Activated effector memory CD4-positive, alpha-beta T cell treated with Interleukin-2 at 50 U/mL for 16 hours (primary cell): ENCODE results near the gene MCEMP1.

ENCODE experiments used
- DNase-seq: peaks from one replicate; pipeline ENCODE4 v3.0.0-alpha.2; 2020

Gene MCEMP1, protein sequence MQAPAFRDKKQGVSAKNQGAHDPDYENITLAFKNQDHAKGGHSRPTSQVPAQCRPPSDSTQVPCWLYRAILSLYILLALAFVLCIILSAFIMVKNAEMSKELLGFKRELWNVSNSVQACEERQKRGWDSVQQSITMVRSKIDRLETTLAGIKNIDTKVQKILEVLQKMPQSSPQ

DNA sequence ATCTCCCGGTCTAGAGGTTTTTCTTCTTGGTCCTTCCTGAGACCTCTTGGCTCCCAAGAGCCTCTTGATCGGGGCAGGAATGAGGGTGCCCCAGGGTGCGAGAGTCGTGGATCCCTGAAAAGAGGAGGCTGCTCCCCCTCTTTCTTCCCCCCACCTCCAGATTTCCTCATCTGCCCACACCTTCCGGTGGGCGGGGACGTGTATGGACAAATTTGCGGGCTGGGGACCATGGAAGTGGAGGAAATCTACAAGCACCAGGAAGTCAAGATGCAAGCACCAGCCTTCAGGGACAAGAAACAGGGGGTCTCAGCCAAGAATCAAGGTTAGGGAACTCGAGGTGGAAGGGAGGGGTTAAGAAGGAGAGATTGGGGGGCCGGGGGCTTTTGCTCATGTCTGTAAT, at the start of gene MCEMP1:
TSS of gene MCEMP1 (plus strand) at position 237 of the 400 bp plus-strand sequence. CDS start at position 268, 31 bp downstream.
- no peak for DNase-seq

GRCh38 chr19:7627166-7627565, 49.7 kb upstream of the MCEMP1 start:
- no peak for DNase-seq

DNA sequence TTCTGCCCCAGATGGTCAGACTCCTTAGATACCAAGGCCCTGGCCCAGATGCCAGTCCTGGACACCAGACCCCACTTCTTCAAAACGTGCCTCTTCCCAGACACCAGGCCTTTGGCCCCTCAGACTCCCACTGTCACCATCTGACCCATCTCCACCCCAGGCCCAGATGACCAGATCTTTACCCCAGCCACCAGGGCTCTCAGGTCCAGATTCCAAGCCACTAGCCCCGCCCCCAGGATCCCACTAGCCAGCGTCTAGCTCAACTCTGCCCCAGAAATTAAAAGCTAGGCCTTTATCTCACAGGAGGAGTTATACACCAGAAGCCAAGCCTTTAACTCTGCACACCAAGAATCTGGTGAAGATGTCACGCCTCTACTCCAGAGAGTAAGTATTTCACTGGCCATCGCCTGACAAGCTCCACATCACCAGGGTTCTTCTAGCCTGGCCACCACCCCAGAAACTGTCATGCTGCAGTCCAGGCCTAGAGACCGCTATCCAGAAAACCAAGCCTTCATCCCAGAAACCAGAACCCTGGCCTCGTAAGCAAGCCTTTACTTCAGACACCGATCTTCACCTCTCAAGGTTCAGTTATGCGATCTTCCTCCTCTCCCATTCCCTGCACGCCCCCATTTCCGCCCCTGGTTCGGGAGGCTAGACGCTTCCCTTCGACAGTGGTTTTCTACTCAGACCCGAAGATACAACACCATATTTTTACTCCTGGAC, 48.1 kb upstream of the MCEMP1 start:
- no peak for DNase-seq

- peak; percentile 92 for DNase-seq
Observed at GRCh38 chr19:7629347-7630054, 47.4 kb upstream of the MCEMP1 start, which contains the start of the genes PET100 and XAB2. PET100 (plus strand) TSS chr19:7629793; CDS start chr19:7629834, 41 bp downstream. XAB2 (minus strand) TSS chr19:7629545; CDS start chr19:7629527, 18 bp downstream.

DNA sequence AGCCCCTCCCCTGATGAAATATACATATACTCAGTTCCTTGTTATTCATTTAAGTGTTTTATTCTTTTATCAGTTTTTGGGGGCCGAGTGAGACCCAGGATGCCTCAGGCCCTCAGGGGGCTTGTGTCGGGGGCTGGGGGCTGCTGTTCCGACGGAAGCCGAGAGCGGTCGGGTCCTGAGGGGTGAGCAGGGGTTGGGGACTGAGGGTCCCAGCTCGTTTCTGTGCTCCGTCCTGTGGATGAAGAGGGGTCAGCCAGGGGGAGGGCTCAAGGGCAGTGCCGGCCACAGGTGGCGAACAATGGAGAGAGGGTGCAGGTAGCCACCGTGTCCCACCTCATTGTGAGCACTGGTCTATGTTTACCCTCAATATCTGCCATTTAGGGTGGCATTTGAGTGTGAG, 45.3 kb upstream of the MCEMP1 start:
- DNase-seq: no peak

DNA sequence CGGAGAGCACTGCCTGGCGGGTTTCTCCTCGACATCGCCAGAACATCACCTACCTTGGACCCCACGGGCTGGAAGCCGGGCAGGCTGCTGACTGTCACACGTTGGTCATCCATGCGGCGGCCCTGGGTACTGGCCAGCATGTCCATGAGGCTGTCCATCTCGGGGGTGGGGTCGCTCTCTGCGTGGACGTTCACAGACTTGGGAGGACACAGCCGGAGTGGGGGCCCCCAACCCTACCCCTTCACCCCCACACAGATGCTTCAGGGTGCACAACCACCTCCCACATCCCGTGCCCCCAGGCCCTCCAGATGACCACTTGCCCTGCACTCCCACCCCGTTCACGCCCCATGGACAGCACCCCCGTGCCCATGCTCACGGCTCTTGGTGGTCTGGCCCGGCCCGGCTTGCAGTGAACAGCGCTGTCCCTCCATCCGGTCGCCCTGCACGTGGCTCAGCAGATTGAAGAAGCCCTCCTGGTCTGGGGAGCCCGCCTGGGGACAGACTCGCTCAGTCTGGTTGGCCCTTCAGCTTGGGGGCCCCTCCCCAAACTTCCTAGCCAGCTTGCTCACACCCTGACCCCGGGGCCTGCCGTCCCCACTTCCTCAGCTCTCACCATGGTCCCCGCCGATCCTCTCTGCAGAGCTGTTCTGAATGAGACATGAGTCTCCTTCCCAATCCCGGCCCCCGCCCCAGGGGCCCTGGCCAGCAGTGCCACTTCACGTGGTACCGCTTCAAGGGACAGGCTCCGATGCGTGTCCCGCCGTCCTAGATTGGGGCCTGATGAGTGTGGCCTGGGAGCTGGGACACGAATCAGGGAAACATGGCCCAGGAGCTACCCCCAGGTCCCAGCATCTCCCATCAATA, 44.3 kb upstream of the MCEMP1 start:
- DNase-seq: no peak

- no peak for DNase-seq
Observed at GRCh38 chr19:7633698-7634097, 43.2 kb upstream of the MCEMP1 start, which contains the start of gene PCP2. PCP2 (minus strand) TSS chr19:7633719; CDS start chr19:7633457, 262 bp downstream.

GRCh38 chr19:7635670-7636069, 41.2 kb upstream of the MCEMP1 start:
- no peak for DNase-seq

DNA sequence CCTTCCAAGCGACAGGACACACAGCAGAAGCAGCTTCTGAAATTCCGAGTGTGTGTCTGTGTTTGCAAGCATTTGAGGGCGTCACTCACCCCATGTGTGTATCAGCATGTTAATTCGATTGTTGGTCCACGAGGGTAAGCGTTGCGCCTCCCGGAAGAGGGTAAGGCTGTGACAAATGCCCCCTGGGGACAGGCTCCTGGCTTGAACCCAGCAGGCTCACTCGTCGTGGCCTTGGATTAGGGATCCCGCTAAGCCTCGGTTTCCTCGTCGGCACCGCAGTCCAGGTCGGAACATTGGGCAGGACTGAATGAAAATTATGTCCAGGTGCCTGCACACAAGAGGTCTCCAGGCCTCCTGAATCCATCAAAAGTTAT, 40.6 kb upstream of the MCEMP1 start:
- no peak for DNase-seq

DNA sequence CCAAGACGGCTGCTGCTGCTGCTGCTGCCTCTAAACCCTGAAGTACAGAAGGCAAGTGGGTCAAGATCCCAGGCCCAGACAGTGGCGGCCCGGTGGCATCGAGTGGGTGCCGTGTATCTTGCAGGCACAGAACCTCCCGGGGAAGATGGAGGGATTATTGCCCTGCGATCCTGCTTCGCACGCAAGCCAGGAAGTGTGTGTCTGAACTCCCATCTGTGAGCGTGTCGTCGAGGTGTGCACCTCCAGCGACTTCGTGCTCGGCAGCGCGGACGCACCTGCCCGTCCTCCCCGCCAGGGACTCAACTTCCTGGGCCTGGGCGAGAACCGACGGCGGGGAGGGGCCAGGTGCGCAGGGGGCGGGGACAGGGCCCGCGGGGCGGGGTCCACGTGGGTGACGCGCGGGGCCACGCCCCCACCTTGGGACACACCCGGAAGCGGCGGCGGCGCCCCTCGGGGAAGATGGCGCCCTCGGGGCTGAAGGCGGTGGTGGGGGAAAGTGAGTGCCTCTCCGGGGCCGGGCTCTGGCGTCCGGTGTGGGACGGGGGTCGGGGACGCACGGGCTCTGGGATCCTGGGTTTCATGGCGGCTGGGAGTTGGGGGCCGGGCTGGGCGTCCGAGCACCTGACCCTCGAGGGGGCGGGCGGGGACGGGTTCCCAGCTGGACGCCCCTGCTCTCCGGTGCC, 40.1 kb upstream of the MCEMP1 start, which contains the start of gene STXBP2:
TSS of gene STXBP2 (plus strand) at position 420 of the 683 bp plus-strand sequence. CDS start at position 460, 40 bp downstream.
- DNase-seq: peak; percentile 93

DNA sequence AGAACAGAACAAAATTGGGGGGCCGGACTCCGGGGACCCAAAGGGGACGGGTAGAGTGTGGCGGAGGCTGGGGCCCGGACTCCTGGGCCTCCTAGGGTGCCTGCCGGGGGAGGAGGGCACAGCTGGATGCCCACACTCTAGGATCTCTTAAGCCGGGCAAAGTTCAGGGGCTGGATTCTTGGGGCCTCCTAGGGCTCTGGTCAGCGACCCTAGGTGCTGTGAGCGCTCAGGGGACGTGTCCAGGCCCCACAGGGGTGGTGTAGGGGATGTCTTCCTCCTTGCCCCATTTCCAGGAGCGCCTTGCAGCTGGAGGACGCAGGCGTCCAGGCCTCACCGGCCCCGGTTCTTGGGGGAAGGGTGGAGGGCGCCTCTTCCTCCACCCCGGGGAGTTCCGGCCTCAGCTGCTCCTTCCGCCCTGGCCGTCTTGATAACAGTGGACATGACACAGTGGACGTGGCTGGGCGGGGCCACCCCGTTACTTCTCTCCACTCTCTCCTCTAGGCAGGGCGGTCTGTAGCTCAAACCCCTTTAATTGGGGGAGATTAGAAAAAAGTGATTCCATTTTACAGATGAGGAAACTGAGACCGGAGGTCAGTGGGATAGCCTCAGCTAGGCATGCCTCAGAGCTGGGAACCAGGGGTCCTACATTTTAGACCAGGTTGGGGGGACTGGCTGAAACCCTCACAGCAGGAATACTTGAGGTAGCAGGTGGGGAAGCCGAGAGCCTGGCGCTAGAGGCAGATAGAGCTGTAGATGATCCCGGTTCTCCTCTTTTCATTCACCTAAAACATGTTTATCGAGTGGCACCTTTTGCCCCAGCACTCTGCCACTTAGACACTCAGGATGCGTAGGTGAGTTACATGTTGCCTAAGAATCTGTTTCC, 39.3 kb upstream of the MCEMP1 start:
- DNase-seq: no peak

DNA sequence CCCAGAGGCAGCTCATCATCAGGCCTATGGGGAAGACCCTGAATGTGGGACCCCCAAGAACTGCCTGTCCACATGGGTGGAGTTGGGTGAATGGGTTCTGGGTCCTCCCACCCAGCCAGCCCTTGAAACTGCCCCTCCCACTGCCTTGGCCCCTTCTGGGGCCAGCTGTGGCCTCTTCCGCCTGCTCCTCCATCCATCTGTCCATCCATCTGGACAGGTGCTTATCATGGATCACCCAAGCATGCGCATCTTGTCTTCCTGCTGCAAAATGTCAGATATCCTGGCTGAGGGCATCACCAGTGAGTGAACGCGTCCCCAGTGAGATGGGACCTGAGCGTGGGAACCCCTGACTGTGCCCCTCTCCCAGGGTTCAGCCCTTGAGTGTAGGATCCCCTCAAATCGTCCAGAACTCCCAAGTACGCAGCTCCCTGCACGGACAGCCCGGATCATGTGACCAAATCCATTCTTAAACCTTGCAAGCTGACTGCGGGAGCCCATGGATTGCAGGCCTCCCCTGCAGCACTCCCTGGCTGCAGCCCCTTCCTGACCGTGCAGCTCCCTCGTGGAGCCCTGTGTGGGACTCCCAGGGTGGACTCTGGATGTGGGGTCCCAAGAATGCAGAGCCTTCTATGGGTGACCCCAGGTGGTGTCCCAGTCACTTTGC, 38.0 kb upstream of the MCEMP1 start:
- no peak for DNase-seq

DNA sequence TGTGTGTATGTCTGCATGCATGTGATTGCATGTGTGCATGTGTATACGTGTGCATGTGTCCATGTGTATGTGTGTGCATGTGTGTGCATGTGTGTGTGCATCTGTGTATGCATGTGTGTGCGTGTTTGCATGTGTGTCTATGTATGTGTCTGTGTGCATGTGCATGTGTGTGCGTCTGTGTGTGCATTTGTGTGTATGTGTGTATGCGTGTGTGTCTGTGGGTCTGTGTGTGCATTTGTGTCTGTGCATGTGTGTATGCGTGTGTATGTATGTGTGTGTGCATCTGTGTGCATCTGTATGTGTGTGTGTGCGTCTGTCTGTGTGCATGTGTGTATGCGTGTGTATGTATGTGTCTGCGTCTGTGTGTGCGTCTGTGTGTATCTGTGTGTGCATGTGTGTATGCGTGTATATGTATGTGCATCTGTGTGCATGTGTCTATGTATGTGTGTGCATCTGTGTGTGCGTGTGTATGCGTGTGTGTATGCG, 37.0 kb upstream of the MCEMP1 start:
- DNase-seq: no peak

DNA sequence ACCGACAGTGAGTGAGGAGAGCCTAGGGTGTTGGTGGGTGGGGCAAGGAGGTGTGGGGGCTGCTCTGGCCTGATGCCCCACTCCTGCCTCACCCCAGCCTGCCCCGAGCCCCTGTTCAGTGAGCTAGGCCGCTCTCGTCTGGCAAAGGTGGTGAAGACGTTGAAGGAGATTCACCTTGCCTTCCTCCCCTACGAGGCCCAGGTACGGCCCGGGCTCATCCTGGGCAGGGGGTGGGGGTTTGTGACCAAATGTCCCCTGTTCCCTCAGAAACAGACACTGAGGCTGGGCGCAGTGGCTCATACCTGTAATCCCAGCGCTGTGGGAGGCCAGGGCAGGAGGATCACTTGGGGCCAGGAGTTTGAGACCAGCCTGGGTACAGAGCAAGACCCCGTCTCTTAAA, 36.1 kb upstream of the MCEMP1 start:
- no peak for DNase-seq

GRCh38 chr19:7641290-7642276, 35.3 kb upstream of the MCEMP1 start:
- no peak for DNase-seq

GRCh38 chr19:7642295-7643030, 34.4 kb upstream of the MCEMP1 start:
- DNase-seq: no peak

DNA sequence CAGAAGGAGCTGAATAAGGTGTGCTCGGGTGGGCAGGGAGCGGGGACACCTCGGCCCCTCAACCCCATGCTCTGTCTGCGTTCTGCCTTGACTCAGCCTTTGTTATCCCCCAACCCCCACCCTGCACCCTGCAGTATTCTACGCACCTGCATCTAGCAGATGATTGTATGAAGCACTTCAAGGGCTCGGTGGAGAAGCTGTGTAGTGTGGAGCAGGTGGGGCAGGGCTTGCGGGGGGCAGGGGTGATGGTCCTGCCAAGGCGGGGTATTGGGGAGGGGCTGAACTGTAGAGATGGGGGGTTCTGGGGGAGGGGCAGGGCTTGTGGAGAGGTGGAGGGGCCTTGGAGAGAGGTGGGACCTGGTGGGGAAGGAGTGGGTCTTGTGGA, 33.9 kb upstream of the MCEMP1 start:
- no peak for DNase-seq
